Astrocyte of the cerebellum (primary cell): ENCODE measurements around the gene MBNL2.

Source experiments
- DNase-seq: peaks from one replicate; pipeline ENCODE4 v3.0.0-alpha.2; 2011; ENCODE audit warnings: low read depth
- H3K4me3 ChIP-seq: 2 replicates; pipeline ENCODE4 v1.5.1; 2011; ENCODE audit warnings: mild to moderate bottlenecking, low read depth, low read length, moderate library complexity
- CTCF ChIP-seq: IDR thresholded peaks from 2 replicates; pipeline ENCODE4 v1.5.1; 2012; ENCODE audit warnings: low read length, low read depth, moderate library complexity, mild to moderate bottlenecking; ENCODE audit errors: missing control alignments
- in situ Hi-C: cut with HindIII; loops from 2 replicates; pipeline ENCODE4 v1.10.0; 2017; ENCODE audit warnings: low sequenced_read_pairs

MBNL2 gene

GRCh38 chr13:97321101-97321500, 99.0 kb downstream of the MBNL2 start:
- in situ Hi-C loops: no loop called here
- no peak for DNase-seq
- TF ChIP-seq CTCF: no peak
- H3K4me3 ChIP-seq: no peak overlapping the region

GRCh38 chr13:97321616-97322321, 99.6 kb downstream of the MBNL2 start:
- H3K4me3 ChIP-seq: no peak overlapping the region
- DNase-seq: no peak
- TF ChIP-seq CTCF: no peak
- in situ Hi-C loops: no loop called here

- H3K4me3 ChIP-seq: no peak overlapping the region
- in situ Hi-C loops: no loop called here
- DNase-seq: no peak
- no peak for TF ChIP-seq CTCF
Measured at GRCh38 chr13:97322740-97323342, 100.7 kb downstream of the MBNL2 start.

GRCh38 chr13:97324115-97324514, 102.0 kb downstream of the MBNL2 start:
- TF ChIP-seq CTCF: no peak
- no peak overlapping the region for H3K4me3 ChIP-seq
- DNase-seq: no peak
- in situ Hi-C loops: no loop called here

GRCh38 chr13:97325738-97326137, 103.6 kb downstream of the MBNL2 start:
- DNase-seq: no peak
- in situ Hi-C loops: no loop called here
- no peak for TF ChIP-seq CTCF
- no peak overlapping the region for H3K4me3 ChIP-seq

GRCh38 chr13:97327086-97327485, 105.0 kb downstream of the MBNL2 start:
- no peak for TF ChIP-seq CTCF
- in situ Hi-C loops: no loop called here
- DNase-seq: no peak
- H3K4me3 ChIP-seq: no peak overlapping the region
